ENCODE measurements around the gene CD28. TPM values are rescaled to one million over a fixed set of nuclear protein-coding genes. Genes with fewer than 3 reads are reported as not detected.

CD28 gene
- total RNA-seq, 2 donors from 2014 or later: 3.5 to 4.3 TPM

GRCh38 chr2:203719456-203720410, 13.3 kb downstream of the CD28 start:
- Histone ChIP-seq H3K4me1 (ENCODE audit: control insufficient read depth in 1 of 2, low read depth in 2 of 2) (peaks cover under 1 to 2% of the 10 kb centered on the region in 2 donors), H3K4me3 (no peak overlapping the region), H3K27me3 (replicated peaks; ENCODE audit: insufficient read depth) (no peaks in the 10 kb centered on the region), H3K27ac (no peak overlapping the region), H3K9me3 (no peaks in the 10 kb centered on the region), H3K36me3 (no peaks in the 10 kb centered on the region)
- no peak for ATAC-seq (ENCODE audit: insufficient number of reproducible peaks, low FRiP score, low read depth)
- TF ChIP-seq CTCF (IDR thresholded peaks at IDR 0.05): no peak
- no peak for DNase-seq (ENCODE audit: low spot score)

GRCh38 chr2:203720915-203721672, 14.7 kb downstream of the CD28 start:
- Histone ChIP-seq H3K27ac (no peak overlapping the region), H3K4me3 (no peak overlapping the region), H3K4me1 (ENCODE audit: control insufficient read depth in 1 of 2, low read depth in 2 of 2) (peaks cover 0 to 2% of the 10 kb centered on the region in 2 donors), H3K9me3 (no peaks in the 10 kb centered on the region), H3K36me3 (no peaks in the 10 kb centered on the region), H3K27me3 (replicated peaks; ENCODE audit: insufficient read depth) (no peaks in the 10 kb centered on the region)
- DNase-seq (ENCODE audit: low spot score): no peak
- TF ChIP-seq CTCF (IDR thresholded peaks at IDR 0.05): no peak
- no peak for ATAC-seq (ENCODE audit: insufficient number of reproducible peaks, low FRiP score, low read depth)

- TF ChIP-seq CTCF (IDR thresholded peaks at IDR 0.05): no peak
- Histone ChIP-seq H3K4me1 (ENCODE audit: control insufficient read depth in 1 of 2, low read depth in 2 of 2) (peaks cover 0 to 2% of the 10 kb centered on the region in 2 donors), H3K4me3 (no peak overlapping the region), H3K27me3 (replicated peaks; ENCODE audit: insufficient read depth) (no peaks in the 10 kb centered on the region), H3K9me3 (no peaks in the 10 kb centered on the region), H3K36me3 (no peaks in the 10 kb centered on the region), H3K27ac (no peak overlapping the region)
- ATAC-seq (ENCODE audit: insufficient number of reproducible peaks, low FRiP score, low read depth) (no peak), DNase-seq (ENCODE audit: low spot score) (no peak)
Measured at GRCh38 chr2:203721781-203722300, 15.4 kb downstream of the CD28 start.

- Histone ChIP-seq H3K4me1 (ENCODE audit: control insufficient read depth in 1 of 2, low read depth in 2 of 2) (peaks cover 0 to 2% of the 10 kb centered on the region in 2 donors), H3K4me3 (no peak overlapping the region), H3K36me3 (no peaks in the 10 kb centered on the region), H3K27ac (no peak overlapping the region), H3K27me3 (replicated peaks; ENCODE audit: insufficient read depth) (no peaks in the 10 kb centered on the region), H3K9me3 (no peaks in the 10 kb centered on the region)
- ATAC-seq (ENCODE audit: insufficient number of reproducible peaks, low FRiP score, low read depth): no peak
- no peak for TF ChIP-seq CTCF (IDR thresholded peaks at IDR 0.05)
- DNase-seq (ENCODE audit: low spot score): no peak
Measured at GRCh38 chr2:203722411-203722810, 16.0 kb downstream of the CD28 start.

- no peaks in the 10 kb centered on the region for H3K9me3 ChIP-seq
- DNase-seq (ENCODE audit: low spot score) (no peak), ATAC-seq (ENCODE audit: insufficient number of reproducible peaks, low FRiP score, low read depth) (no peak)
- H3K4me1 ChIP-seq (ENCODE audit: control insufficient read depth in 1 of 2, low read depth in 2 of 2): no peaks in the 10 kb centered on the region
- H3K27ac ChIP-seq: no peak overlapping the region
- no peaks in the 10 kb centered on the region for H3K36me3 ChIP-seq
- TF ChIP-seq CTCF (IDR thresholded peaks at IDR 0.05): no peak
- no peak overlapping the region for H3K4me3 ChIP-seq
- no peaks in the 10 kb centered on the region for H3K27me3 ChIP-seq (replicated peaks; ENCODE audit: insufficient read depth)
Measured at GRCh38 chr2:203728321-203728720, 21.9 kb downstream of the CD28 start.

Measured in thoracic aorta (tissue), 2 donors.